ENCODE measurements around the gene FHIT.

- TF ChIP-seq CTCF (IDR thresholded peaks at IDR 0.05; ENCODE audit: low read depth, low read length, missing input control) = no peak
- TF ChIP-seq YY1 (IDR thresholded peaks at IDR 0.05) = no peak
- no peak for TF ChIP-seq RAD21 (IDR thresholded peaks at IDR 0.05)
- no peak for TF ChIP-seq ZBTB33 (IDR thresholded peaks at IDR 0.05)
- TF ChIP-seq FOXA1 (IDR thresholded peaks at IDR 0.05) = no peak
- no peak for TF ChIP-seq JUND (IDR thresholded peaks at IDR 0.05)
- no peak for TF ChIP-seq TAF1 (conservative IDR thresholded peaks at IDR 0.05)
Observed at GRCh38 chr3:59750391-59750790, 1500.9 kb downstream of the FHIT start.

Measured in liver (tissue), 3 donors.